Stimulated activated memory B cell treated with anti-CD40 and anti-IgM and Interleukin-4, amounts not matched to agents 10 μg/mL and 1 μg/mL and 100 μg/mL, for 72 hours (primary cell): ENCODE data around the gene PTPRF.

Experiments
- ATAC-seq: fragments of 150-1000 bp; cut with Tn5 transposase; 2 replicates; pipeline ENCODE4 v1.10.0; 2021
- H3K27ac Mint-ChIP-seq: one replicate; pipeline ENCODE4 v1.8.0; 2022; ENCODE audit warnings: mild to moderate bottlenecking, mixed read lengths
- H3K27me3 Mint-ChIP-seq: one replicate; pipeline ENCODE4 v1.8.0; 2022; ENCODE audit warnings: mixed read lengths
- H3K36me3 Mint-ChIP-seq: one replicate; pipeline ENCODE4 v1.8.0; 2022; ENCODE audit warnings: mixed read lengths
- H3K4me1 Mint-ChIP-seq: one replicate; pipeline ENCODE4 v1.8.0; 2022; ENCODE audit warnings: mixed read lengths
- H3K4me3 Mint-ChIP-seq: one replicate; pipeline ENCODE4 v1.8.0; 2022; ENCODE audit warnings: mild to moderate bottlenecking, moderate library complexity, mixed read lengths
- H3K9me3 Mint-ChIP-seq: one replicate; pipeline ENCODE4 v1.8.0; 2022; ENCODE audit warnings: mixed read lengths

PTPRF gene

GRCh38 chr1:43669878-43670277 lies 139.2 kb downstream of the PTPRF start:
- Mint-ChIP-seq H3K4me3 (no peak overlapping the region), H3K27me3 (no peaks in the 10 kb centered on the region), H3K4me1 (peaks cover 7% of the 10 kb centered on the region), H3K36me3 (peaks cover 76% of the 10 kb centered on the region), H3K27ac (no peak overlapping the region), H3K9me3 (no peaks in the 10 kb centered on the region)
- no peak for ATAC-seq

GRCh38 chr1:43671193-43671592 lies 140.5 kb downstream of the PTPRF start:
- peaks cover 12% of the 10 kb centered on the region for H3K4me1 Mint-ChIP-seq
- H3K9me3 Mint-ChIP-seq = no peaks in the 10 kb centered on the region
- H3K36me3 Mint-ChIP-seq = peaks cover 78% of the 10 kb centered on the region
- H3K27ac Mint-ChIP-seq = no peak overlapping the region
- H3K27me3 Mint-ChIP-seq = no peaks in the 10 kb centered on the region
- H3K4me3 Mint-ChIP-seq = no peak overlapping the region
- ATAC-seq = no peak

DNA sequence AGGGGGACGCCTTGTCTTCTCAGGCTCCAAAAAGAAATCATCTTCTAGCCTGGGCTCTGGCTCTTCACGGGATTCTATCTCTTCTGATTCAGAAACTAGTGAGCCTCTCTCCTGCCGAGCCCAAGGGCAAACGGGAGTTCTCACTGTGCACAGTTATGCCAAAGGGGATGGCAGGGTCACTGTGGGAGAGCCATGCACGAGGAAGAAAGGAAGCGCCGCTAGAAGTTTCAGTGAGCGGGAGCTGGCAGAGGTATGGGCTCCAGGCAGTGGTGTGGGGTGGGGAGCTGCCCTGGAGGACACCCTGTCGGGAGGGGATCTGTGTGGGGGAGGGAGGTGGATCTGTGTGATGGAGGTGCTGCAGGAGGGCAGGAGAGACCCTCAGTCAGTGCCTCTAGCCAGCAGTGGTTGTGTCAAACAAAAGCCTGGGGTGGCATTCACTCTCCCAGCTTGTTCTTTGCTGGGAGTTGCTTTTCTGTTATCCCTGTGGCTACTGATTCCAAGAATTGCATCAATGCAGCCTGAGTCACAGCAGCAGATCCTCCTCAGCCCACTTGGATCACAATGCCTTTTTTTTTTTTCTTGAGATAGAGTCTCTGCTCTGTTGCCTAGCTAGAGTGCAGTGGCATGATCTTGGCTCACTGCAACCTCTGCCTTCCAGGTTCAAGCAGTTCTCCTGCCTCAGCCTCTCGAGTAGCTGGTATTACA lies 141.1 kb downstream of the PTPRF start:
- Mint-ChIP-seq H3K27me3 (no peaks in the 10 kb centered on the region), H3K27ac (no peak overlapping the region), H3K36me3 (peaks cover 75% of the 10 kb centered on the region), H3K9me3 (no peaks in the 10 kb centered on the region), H3K4me1 (peaks cover 12% of the 10 kb centered on the region), H3K4me3 (no peak overlapping the region)
- no peak for ATAC-seq

- H3K36me3 Mint-ChIP-seq = peaks cover 75% of the 10 kb centered on the region
- no peak overlapping the region for H3K27ac Mint-ChIP-seq
- H3K4me3 Mint-ChIP-seq = no peak overlapping the region
- no peaks in the 10 kb centered on the region for H3K9me3 Mint-ChIP-seq
- no peaks in the 10 kb centered on the region for H3K27me3 Mint-ChIP-seq
- peaks cover 22% of the 10 kb centered on the region for H3K4me1 Mint-ChIP-seq
- ATAC-seq = no peak
Observed at GRCh38 chr1:43673261-43673660, 142.6 kb downstream of the PTPRF start.
